HepG2 (cell line): ENCODE data around the gene CDK15. TPM values are rescaled to one million over a fixed set of nuclear protein-coding genes. Genes with fewer than 3 reads are reported as not detected.

Experiments used
- CENPT ChIP-seq: sonication (generic); formaldehyde crosslinking; IDR thresholded peaks from 2 replicates; pipeline ENCODE4 v1.8.0; 2022; ENCODE audit warnings: low read depth, mild to moderate bottlenecking, moderate library complexity, missing genetic modification reagents
- CREB1 ChIP-seq, 2 experiments: fragments of 450-650 bp in 1 of 2; IDR thresholded peaks; 2 replicates each; pipeline ENCODE4 v1.6.1; 2016 to 2017; ENCODE audit warnings: control low read depth in 1 of 2, mild to moderate bottlenecking in 1 of 2, missing compliant biosample characterization in 1 of 2, missing genetic modification characterization in 1 of 2
- HNRNPH1 ChIP-seq: fragments of 200-400 bp; formaldehyde crosslinking; optimal IDR thresholded peaks from 2 replicates; pipeline ENCODE3; 2017; ENCODE audit warnings: mild to moderate bottlenecking, low read depth, low read length
- MBNL3 ChIP-seq: fragments of 250-450 bp; sonication (Bioruptor Pico); conservative IDR thresholded peaks from 2 replicates; pipeline ENCODE4 v1.8.0; 2022; ENCODE audit warnings: mild to moderate bottlenecking, inconsistent platforms
- PRMT3 ChIP-seq: sonication (generic); formaldehyde crosslinking; IDR thresholded peaks from 2 replicates; pipeline ENCODE4 v1.8.1; 2022; ENCODE audit warnings: low read depth, mild to moderate bottlenecking, moderate library complexity, missing genetic modification reagents, borderline replicate concordance
- YEATS2 ChIP-seq: sonication (generic); formaldehyde crosslinking; IDR thresholded peaks from 2 replicates; pipeline ENCODE4 v1.4.0; 2020; ENCODE audit warnings: missing genetic modification reagents, borderline replicate concordance
- ZNF232 ChIP-seq: sonication (generic); formaldehyde crosslinking; IDR thresholded peaks from 2 replicates; pipeline ENCODE4 v1.4.0; 2020; ENCODE audit warnings: missing genetic modification reagents, borderline replicate concordance
- ZNF24 ChIP-seq: fragments of 450-650 bp; IDR thresholded peaks from 2 replicates; pipeline ENCODE4 v1.6.1; 2017; ENCODE audit warnings: antibody characterized with exemption, mild to moderate bottlenecking
- ZNF253 ChIP-seq: sonication (generic); formaldehyde crosslinking; IDR thresholded peaks from 2 replicates; pipeline ENCODE4 v1.8.0; 2022; ENCODE audit warnings: mild to moderate bottlenecking, missing genetic modification reagents, borderline replicate concordance
- ZNF30 ChIP-seq: sonication (generic); formaldehyde crosslinking; IDR thresholded peaks from 2 replicates; pipeline ENCODE4 v1.5.0; 2020; ENCODE audit warnings: mild to moderate bottlenecking, missing genetic modification reagents
- ZNF34 ChIP-seq: sonication (generic); formaldehyde crosslinking; IDR thresholded peaks from 2 replicates; pipeline ENCODE4 v1.4.0; 2020; ENCODE audit warnings: mild to moderate bottlenecking, missing genetic modification reagents, borderline replicate concordance
- ZNF547 ChIP-seq: sonication (generic); formaldehyde crosslinking; IDR thresholded peaks from 2 replicates; pipeline ENCODE4 v1.5.1; 2020; ENCODE audit warnings: mild to moderate bottlenecking, missing genetic modification reagents
- ZNF558 ChIP-seq: sonication (generic); formaldehyde crosslinking; IDR thresholded peaks from 2 replicates; pipeline ENCODE4 v1.9.0; 2022; ENCODE audit warnings: mild to moderate bottlenecking, missing genetic modification reagents, borderline replicate concordance
- polyA plus RNA-seq, 8 experiments: library from polyadenylated mRNA; depleted of rRNA in 3 of 8; stranded (reverse) in 7 of 8; unstranded in 1 of 8; fragments of >200 nt; fragmentation: Illumina TruSeq in 4 of 8; extraction: Trizol in 4 of 8; gene quantifications; 2 replicates each; pipeline versions ENCODE4 v1.2.1 to v1.2.3, GENCODE V29; 2011 to 2016; ENCODE audit warnings: low read depth in 4 of 8, missing spikeins in 1 of 8, mixed read lengths in 1 of 8; ENCODE audit not compliant: insufficient read depth in 1 of 8
- total RNA-seq, 5 experiments: library from RNA; depleted of rRNA; stranded (reverse); fragments of >200 nt; fragmentation: Illumina TruSeq; extraction: Trizol; gene quantifications; 2 replicates each; pipeline ENCODE4 v1.2.3, GENCODE V29; 2016; ENCODE audit warnings: low read depth in 1 of 5
- TF ChIP-seq, protein P1 (sequence below): sonication (generic); formaldehyde crosslinking; IDR thresholded peaks from 2 replicates; pipeline ENCODE4 v1.8.0; 2022; ENCODE audit warnings: mild to moderate bottlenecking, missing genetic modification reagents, moderate library complexity
- TF ChIP-seq, protein P2 (sequence below): sonication (generic); formaldehyde crosslinking; IDR thresholded peaks from 2 replicates; pipeline ENCODE4 v1.4.0; 2020; ENCODE audit warnings: mild to moderate bottlenecking, missing genetic modification reagents
- TF ChIP-seq, protein P3 (sequence below): sonication (generic); formaldehyde crosslinking; IDR thresholded peaks from 2 replicates; pipeline ENCODE4 v1.8.0; 2022; ENCODE audit warnings: missing genetic modification reagents, mild to moderate bottlenecking, borderline replicate concordance
- TF ChIP-seq, protein P4 (sequence below): sonication (generic); formaldehyde crosslinking; IDR thresholded peaks from 2 replicates; pipeline ENCODE4 v1.4.0; 2020; ENCODE audit warnings: missing genetic modification reagents
- TF ChIP-seq, protein P5 (sequence below): sonication (generic); formaldehyde crosslinking; IDR thresholded peaks from 2 replicates; pipeline ENCODE4 v1.8.0; 2022; ENCODE audit warnings: mild to moderate bottlenecking, missing genetic modification reagents; ENCODE audit not compliant: insufficient replicate concordance

CDK15 gene
- total and polyA plus RNA-seq, 2 of the 13 experiments (the other 11 are each of a cell fraction or from before 2014, with no cell fraction given), result not detected

DNA sequence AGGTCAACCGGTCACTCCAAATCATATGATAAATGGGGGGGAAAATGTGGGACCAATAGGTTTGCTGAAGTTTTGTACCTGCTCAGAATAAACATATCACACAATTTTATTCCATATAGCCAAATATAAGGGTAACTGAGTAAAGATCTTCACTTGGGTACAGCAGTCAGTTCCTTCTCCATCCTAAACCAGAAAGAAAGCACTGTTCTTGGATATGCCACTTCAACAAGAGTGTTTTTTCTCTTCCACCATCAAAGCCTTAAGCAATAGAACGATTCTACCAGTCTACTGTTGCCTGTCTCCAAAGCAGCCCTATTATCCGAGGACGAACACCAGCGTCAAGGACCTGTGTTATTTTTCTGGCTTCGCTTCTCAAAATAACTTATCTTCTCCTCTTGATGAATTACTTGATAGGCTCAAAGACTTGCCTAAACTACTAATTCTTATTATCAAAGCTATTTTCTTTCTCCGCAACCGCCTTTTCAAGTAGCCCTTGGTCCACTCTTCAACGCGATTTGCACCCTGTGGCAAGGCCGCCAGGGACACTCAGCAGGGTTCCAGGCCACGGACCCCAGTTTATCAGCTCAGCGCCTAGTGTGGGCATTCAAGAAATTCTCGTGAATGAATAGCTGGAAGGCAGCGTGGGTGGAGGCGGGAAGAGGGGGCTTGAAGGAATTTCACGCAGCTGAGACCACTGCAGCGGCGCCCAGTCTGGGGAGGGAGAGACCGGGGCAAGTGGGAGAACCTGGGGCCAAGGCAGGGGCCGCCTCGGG lies 26.2 kb upstream of the CDK15 start (continued):
- TF ChIP-seq HNRNPH1 (no peak), YEATS2 (CRISPR knock-in tag) (no peak), ZNF232 (CRISPR knock-in tag) (0 out of 2 replicates have a peak, but pooled peaks have one; percentile 6), PRMT3 (CRISPR knock-in tag) (no peak), CENPT (CRISPR knock-in tag) (no peak), ZNF253 (CRISPR knock-in tag) (no peak), ZNF30 (CRISPR knock-in tag) (0 out of 2 replicates have a peak, but pooled peaks have one; percentile 79), ZNF24 (no peak), ZNF34 (CRISPR knock-in tag) (no peak), ZNF547 (CRISPR knock-in tag) (no peak; the same call in 1 of the 2 replicates), MBNL3 (CRISPR knock-in tag) (no peak), ZNF558 (CRISPR knock-in tag) (no peak), CREB1 (IDR thresholded peaks at IDR 0.05) (no peak), CREB1 (CRISPR knock-in tag; IDR thresholded peaks at IDR 0.05) (no peak)
- TF ChIP-seq, protein P1, sequence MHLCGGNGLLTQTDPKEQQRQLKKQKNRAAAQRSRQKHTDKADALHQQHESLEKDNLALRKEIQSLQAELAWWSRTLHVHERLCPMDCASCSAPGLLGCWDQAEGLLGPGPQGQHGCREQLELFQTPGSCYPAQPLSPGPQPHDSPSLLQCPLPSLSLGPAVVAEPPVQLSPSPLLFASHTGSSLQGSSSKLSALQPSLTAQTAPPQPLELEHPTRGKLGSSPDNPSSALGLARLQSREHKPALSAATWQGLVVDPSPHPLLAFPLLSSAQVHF, result no peak
- TF ChIP-seq, protein P2, sequence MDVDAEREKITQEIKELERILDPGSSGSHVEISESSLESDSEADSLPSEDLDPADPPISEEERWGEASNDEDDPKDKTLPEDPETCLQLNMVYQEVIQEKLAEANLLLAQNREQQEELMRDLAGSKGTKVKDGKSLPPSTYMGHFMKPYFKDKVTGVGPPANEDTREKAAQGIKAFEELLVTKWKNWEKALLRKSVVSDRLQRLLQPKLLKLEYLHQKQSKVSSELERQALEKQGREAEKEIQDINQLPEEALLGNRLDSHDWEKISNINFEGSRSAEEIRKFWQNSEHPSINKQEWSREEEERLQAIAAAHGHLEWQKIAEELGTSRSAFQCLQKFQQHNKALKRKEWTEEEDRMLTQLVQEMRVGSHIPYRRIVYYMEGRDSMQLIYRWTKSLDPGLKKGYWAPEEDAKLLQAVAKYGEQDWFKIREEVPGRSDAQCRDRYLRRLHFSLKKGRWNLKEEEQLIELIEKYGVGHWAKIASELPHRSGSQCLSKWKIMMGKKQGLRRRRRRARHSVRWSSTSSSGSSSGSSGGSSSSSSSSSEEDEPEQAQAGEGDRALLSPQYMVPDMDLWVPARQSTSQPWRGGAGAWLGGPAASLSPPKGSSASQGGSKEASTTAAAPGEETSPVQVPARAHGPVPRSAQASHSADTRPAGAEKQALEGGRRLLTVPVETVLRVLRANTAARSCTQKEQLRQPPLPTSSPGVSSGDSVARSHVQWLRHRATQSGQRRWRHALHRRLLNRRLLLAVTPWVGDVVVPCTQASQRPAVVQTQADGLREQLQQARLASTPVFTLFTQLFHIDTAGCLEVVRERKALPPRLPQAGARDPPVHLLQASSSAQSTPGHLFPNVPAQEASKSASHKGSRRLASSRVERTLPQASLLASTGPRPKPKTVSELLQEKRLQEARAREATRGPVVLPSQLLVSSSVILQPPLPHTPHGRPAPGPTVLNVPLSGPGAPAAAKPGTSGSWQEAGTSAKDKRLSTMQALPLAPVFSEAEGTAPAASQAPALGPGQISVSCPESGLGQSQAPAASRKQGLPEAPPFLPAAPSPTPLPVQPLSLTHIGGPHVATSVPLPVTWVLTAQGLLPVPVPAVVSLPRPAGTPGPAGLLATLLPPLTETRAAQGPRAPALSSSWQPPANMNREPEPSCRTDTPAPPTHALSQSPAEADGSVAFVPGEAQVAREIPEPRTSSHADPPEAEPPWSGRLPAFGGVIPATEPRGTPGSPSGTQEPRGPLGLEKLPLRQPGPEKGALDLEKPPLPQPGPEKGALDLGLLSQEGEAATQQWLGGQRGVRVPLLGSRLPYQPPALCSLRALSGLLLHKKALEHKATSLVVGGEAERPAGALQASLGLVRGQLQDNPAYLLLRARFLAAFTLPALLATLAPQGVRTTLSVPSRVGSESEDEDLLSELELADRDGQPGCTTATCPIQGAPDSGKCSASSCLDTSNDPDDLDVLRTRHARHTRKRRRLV (CRISPR knock-in tag), result no peak
- TF ChIP-seq, protein P3, sequence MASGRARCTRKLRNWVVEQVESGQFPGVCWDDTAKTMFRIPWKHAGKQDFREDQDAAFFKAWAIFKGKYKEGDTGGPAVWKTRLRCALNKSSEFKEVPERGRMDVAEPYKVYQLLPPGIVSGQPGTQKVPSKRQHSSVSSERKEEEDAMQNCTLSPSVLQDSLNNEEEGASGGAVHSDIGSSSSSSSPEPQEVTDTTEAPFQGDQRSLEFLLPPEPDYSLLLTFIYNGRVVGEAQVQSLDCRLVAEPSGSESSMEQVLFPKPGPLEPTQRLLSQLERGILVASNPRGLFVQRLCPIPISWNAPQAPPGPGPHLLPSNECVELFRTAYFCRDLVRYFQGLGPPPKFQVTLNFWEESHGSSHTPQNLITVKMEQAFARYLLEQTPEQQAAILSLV, result no peak
- TF ChIP-seq, protein P4, sequence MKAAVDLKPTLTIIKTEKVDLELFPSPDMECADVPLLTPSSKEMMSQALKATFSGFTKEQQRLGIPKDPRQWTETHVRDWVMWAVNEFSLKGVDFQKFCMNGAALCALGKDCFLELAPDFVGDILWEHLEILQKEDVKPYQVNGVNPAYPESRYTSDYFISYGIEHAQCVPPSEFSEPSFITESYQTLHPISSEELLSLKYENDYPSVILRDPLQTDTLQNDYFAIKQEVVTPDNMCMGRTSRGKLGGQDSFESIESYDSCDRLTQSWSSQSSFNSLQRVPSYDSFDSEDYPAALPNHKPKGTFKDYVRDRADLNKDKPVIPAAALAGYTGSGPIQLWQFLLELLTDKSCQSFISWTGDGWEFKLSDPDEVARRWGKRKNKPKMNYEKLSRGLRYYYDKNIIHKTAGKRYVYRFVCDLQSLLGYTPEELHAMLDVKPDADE (CRISPR knock-in tag), result 0 out of 2 replicates have a peak, but pooled peaks have one; percentile 46
- TF ChIP-seq, protein P5, sequence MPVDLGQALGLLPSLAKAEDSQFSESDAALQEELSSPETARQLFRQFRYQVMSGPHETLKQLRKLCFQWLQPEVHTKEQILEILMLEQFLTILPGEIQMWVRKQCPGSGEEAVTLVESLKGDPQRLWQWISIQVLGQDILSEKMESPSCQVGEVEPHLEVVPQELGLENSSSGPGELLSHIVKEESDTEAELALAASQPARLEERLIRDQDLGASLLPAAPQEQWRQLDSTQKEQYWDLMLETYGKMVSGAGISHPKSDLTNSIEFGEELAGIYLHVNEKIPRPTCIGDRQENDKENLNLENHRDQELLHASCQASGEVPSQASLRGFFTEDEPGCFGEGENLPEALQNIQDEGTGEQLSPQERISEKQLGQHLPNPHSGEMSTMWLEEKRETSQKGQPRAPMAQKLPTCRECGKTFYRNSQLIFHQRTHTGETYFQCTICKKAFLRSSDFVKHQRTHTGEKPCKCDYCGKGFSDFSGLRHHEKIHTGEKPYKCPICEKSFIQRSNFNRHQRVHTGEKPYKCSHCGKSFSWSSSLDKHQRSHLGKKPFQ, result no peak
